Kidney (tissue), 14 donors: ENCODE measurements around the gene PIAS4. TPM values are rescaled to one million over a fixed set of nuclear protein-coding genes. Genes with fewer than 3 reads are reported as not detected.

ENCODE experiments used
- DNase-seq, 5 donors: peaks; one replicate each; pipeline ENCODE4 v3.0.0-alpha.2; 2013 to 2020
- FAIRE-seq: peaks from 2 replicates; lab custom pipeline; 2012; peaks lifted over from hg19 to GRCh38; lab: Jason Lieb, UNC
- H3K27ac ChIP-seq, 2 donors: one replicate each; pipeline ENCODE4 v1.7.0; 2013; ENCODE audit warnings: low read depth in 2 of 2, low read length in 2 of 2, inconsistent platforms in 1 of 2
- H3K27me3 ChIP-seq: one replicate; pipeline ENCODE4 v1.7.1; 2013; ENCODE audit warnings: low read length, inconsistent platforms; ENCODE audit not compliant: control insufficient read depth, insufficient read depth
- H3K36me3 ChIP-seq, 3 donors: one replicate each; pipeline versions ENCODE4 v1.7.0 to v1.7.1; 2013; ENCODE audit warnings: low read length in 3 of 3, control low read depth in 1 of 3, inconsistent platforms in 1 of 3; ENCODE audit not compliant: insufficient read depth in 3 of 3, control insufficient read depth in 2 of 3
- H3K4me1 ChIP-seq, 3 donors: one replicate each; pipeline versions ENCODE4 v1.7.0 to v1.7.1; 2013; ENCODE audit warnings: low read length in 3 of 3, inconsistent platforms in 1 of 3, low read depth in 1 of 3; ENCODE audit not compliant: control insufficient read depth in 2 of 3, insufficient read depth in 2 of 3
- H3K4me3 ChIP-seq, 3 donors: one replicate each; pipeline versions ENCODE4 v1.7.0 to v1.8.1; 2013; ENCODE audit warnings: low read length in 3 of 3, control low read depth in 1 of 3, inconsistent platforms in 1 of 3
- H3K9ac ChIP-seq, 3 donors: one replicate each; pipeline versions ENCODE4 v1.7.0 to v1.7.1; 2013; ENCODE audit warnings: low read length in 3 of 3, control low read depth in 1 of 3, inconsistent platforms in 1 of 3
- H3K9me3 ChIP-seq, 3 donors: one replicate each; pipeline versions ENCODE4 v1.7.0 to v1.7.1; 2013; ENCODE audit warnings: low read length in 3 of 3, control low read depth in 1 of 3, inconsistent platforms in 1 of 3; ENCODE audit not compliant: control insufficient read depth in 2 of 3, insufficient read depth in 1 of 3
- CTCF ChIP-seq: IDR thresholded peaks from 3 replicates; pipeline ENCODE4 v1.5.1; 2012; ENCODE audit warnings: mild to moderate bottlenecking, moderate library complexity, borderline replicate concordance; ENCODE audit not compliant: insufficient read depth; ENCODE audit errors: extremely low read depth
- intact Hi-C: fragments of 100-400 bp; cut with DNase I; formaldehyde crosslinking; loops from one replicate; pipeline ENCODE4 v1.11.1; 2022
- polyA plus RNA-seq: library from polyadenylated mRNA; stranded (reverse); fragments of 350-450 nt; fragmentation: Illumina TruSeq; extraction: RNeasy Lipid Tissue Mini Kit (QIAGEN cat#74804); gene quantifications from one replicate; pipeline ENCODE4 v1.2.3, GENCODE V29; 2014; ENCODE audit warnings: low read depth, low replicate concordance; ENCODE audit not compliant: insufficient read depth
- total RNA-seq: library from RNA; stranded (reverse); fragmentation: NEBNext Ultra II Directional; extraction: Animal tissue kit (Norgen Biotek cat#: 25700); gene quantifications from one replicate; pipeline ENCODE4 v1.2.1, GENCODE V29; 2021
- donor health status: control.
- donor health status: control.
- donor health status: control.
- donor health status: control.
- donor health status: control.
- donor health status: DM: yes; HTN: yes; CAD: no.
- donor health status: Normal renal cell carcinoma (clear cell type).

Gene PIAS4
- total and polyA plus RNA-seq, 2 donors from 2014 or later: 9.8 to 25.0 TPM

- peaks cover 0 to 12% (median 5%) of the 10 kb centered on the region in 3 donors for H3K4me1 ChIP-seq
- no peak for TF ChIP-seq CTCF
- H3K9ac ChIP-seq: peak within 1 kb of the TSS; percentile 52 to 85 (median 62)
- H3K36me3 ChIP-seq: peaks cover 0 to 12% (median 4%) of the 10 kb centered on the region in 3 donors
- peak; percentile 47 for FAIRE-seq
- H3K4me3 ChIP-seq: peak within 1 kb of the TSS; percentile 24 to 75 (median 72)
- H3K9me3 ChIP-seq: no peaks in the 10 kb centered on the region
- peak; percentile 99 for DNase-seq
- intact Hi-C loops: no loop called here
- H3K27ac ChIP-seq: peak within 1 kb of the TSS; percentile 83 to 92
- no peaks in the 10 kb centered on the region for H3K27me3 ChIP-seq
Measured at GRCh38 chr19:3970808-3971598, 36.5 kb upstream of the PIAS4 start, which contains the start of gene DAPK3. Gene DAPK3, minus strand, starts transcription at chr19:3971099. Its CDS starts 1,364 bp downstream, at chr19:3969735.

- Histone ChIP-seq H3K4me1 (peaks cover 0 to 4% (median 0%) of the 10 kb centered on the region in 3 donors), H3K9me3 (no peaks in the 10 kb centered on the region), H3K4me3 (no peak overlapping the region), H3K27me3 (no peaks in the 10 kb centered on the region), H3K27ac (no peak overlapping the region), H3K36me3 (peaks cover 2 to 45% (median 27%) of the 10 kb centered on the region in 3 donors), H3K9ac (no peak overlapping the region)
- DNase-seq (no peak), FAIRE-seq (no peak)
- intact Hi-C loops: no loop called here
- no peak for TF ChIP-seq CTCF
Measured at GRCh38 chr19:3975144-3975543, 32.4 kb upstream of the PIAS4 start.

- Histone ChIP-seq H3K27me3 (no peaks in the 10 kb centered on the region), H3K4me1 (peaks cover 0 to 4% (median 0%) of the 10 kb centered on the region in 3 donors), H3K27ac (no peak overlapping the region), H3K9ac (no peak overlapping the region), H3K4me3 (no peak overlapping the region), H3K9me3 (no peaks in the 10 kb centered on the region), H3K36me3 (peaks cover 2 to 50% (median 32%) of the 10 kb centered on the region in 3 donors)
- intact Hi-C loops: no loop called here
- FAIRE-seq (no peak), DNase-seq (no peak)
- TF ChIP-seq CTCF: no peak
Measured at GRCh38 chr19:3975637-3976087, 31.9 kb upstream of the PIAS4 start.
